GM18508 (cell line): ENCODE results near the gene SSH2.
"Not testable (repeated sequence)": the region's sequence is repeated elsewhere in the genome, so short reads cannot be mapped to it uniquely, and the experiment has no call there.

Source experiments
- ATAC-seq: cut with Tn5 transposase; IDR thresholded peaks from one replicate; pipeline ENCODE4 v1.9.1; 2021; ENCODE audit warnings: moderate number of reproducible peaks; ENCODE audit not compliant: insufficient read depth, unreplicated experiment

SSH2 gene

GRCh38 chr17:29791336-29792080 lies 138.5 kb downstream of the SSH2 start:
- ATAC-seq, result no peak

GRCh38 chr17:29789196-29790170 lies 140.5 kb downstream of the SSH2 start:
- no peak for ATAC-seq

DNA sequence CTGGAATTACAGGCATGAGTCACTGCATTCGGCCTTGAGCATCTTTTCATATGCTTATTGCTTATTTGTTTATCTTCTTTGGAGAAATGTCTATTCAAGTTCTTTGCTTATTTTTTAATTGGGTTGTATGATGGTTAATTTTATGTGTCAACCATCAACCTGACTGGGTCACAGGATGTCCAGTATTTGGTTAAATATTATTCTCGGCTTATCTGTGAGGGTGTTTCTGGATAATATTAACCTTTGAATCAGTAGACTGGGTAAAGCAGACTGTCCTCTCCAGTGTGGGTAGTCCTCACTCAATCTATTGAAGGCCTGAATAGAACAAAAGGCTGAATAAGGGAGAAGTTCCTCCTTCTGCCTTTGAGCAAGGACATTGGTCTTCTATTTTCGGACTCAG lies 142.0 kb downstream of the SSH2 start:
- ATAC-seq, result no peak

- ATAC-seq, result no peak
These were observed 147.1 kb downstream of the SSH2 start for GRCh38 chr17:29782917-29783316.

GRCh38 chr17:29779812-29780190 lies 150.2 kb downstream of the SSH2 start:
- not testable (repeated sequence) for ATAC-seq

- no peak for ATAC-seq
These were observed 150.8 kb downstream of the SSH2 start for GRCh38 chr17:29778956-29779811.

GRCh38 chr17:29777663-29778062 lies 152.4 kb downstream of the SSH2 start:
- ATAC-seq, result no peak

DNA sequence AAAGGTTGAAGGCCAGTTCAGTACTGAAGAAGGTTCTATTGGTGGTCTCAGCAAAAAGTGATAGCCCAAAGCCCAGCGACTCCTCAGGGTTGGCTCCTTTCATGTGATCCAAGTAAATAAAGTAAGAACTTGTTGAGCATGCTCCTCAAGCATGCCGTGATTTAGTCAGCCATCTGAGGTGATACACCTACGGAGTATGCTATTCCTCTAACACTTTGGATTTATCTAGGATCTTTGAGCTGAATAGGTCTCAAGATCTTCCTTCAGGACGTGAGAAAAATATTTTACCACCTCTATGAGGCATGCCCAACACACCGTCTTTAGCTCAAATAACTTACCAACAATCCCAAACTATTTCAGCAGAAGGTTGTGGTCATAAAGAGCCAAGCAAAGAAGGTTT lies 154.0 kb downstream of the SSH2 start:
- no peak for ATAC-seq

- no peak for ATAC-seq
These were observed 157.0 kb downstream of the SSH2 start for GRCh38 chr17:29772981-29773380.

- ATAC-seq, result no peak
These were observed 158.5 kb downstream of the SSH2 start for GRCh38 chr17:29771546-29771945.

GRCh38 chr17:29769225-29769624 lies 160.8 kb downstream of the SSH2 start:
- ATAC-seq, result no peak

- ATAC-seq, result no peak
These were observed 163.2 kb downstream of the SSH2 start for GRCh38 chr17:29766796-29767327.

GRCh38 chr17:29764748-29765147 lies 165.3 kb downstream of the SSH2 start:
- ATAC-seq, result no peak

GRCh38 chr17:29764217-29764616 lies 165.8 kb downstream of the SSH2 start:
- no peak for ATAC-seq

DNA sequence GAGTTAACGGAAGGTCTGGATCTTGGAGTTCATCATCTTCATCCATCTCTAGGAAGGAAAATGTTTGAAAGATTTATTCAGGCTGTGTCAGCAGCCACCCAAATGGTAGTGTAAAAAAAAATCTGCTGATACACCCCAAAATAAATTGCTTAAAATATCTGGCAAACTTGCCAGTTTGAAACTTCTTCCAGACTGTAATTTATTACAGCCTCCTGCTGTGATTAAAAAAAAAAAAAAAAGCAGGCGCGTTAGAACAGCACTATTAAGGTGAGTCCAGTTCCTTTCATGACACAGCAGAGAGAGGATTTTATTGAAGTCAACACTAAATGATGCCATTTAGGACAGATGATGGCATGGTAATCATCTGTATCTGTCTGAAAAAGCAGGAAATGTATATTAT lies 166.8 kb downstream of the SSH2 start:
- no peak for ATAC-seq

GRCh38 chr17:29761040-29761761 lies 168.8 kb downstream of the SSH2 start:
- ATAC-seq, result no peak

DNA sequence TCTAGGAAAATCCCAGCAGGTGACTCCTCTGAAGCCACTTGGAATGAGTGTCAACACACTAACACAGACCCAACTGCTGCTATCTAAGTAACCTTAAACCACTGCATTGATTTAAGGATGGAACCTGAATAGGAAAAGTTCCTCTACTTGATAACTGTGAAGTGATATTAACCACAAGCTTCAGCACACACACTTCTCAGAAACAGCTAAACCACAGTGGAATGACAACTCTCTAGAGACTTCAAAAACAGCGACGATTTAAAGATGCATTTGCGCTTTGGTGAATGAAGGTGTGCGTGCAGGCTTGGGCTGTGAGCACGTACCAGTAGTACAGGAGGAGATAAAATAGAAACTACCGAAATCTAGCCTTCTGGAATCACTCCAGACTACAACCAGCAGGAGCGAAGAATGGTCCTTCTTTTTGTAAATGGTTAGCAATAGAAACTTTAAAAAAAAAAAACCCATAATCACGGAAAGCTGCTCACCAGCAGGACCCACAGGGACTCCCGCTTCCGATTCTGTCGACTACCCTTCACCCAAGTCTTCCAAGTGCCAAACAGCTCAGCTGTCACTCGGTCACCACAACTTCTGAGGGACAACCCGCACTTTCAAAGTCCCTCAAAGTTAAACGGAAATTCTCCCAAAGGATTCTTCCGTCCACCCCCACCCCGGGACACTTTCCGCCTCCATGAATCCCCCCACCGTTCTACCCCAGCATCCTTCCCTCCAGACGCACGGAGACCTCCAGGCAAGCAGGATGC lies 169.6 kb downstream of the SSH2 start:
- no peak for ATAC-seq

GRCh38 chr17:29758255-29758654 lies 171.8 kb downstream of the SSH2 start:
- ATAC-seq, result no peak

- ATAC-seq, result no peak
These were observed 172.2 kb downstream of the SSH2 start for GRCh38 chr17:29757788-29758187.
